KG1 (cell line): ENCODE measurements around the gene KCNMA1.

Experiments
- DNase-seq: peaks from one replicate; lab custom pipeline; 2025; lab: John Stamatoyannopoulos, UW

The KCNMA1 gene

DNA sequence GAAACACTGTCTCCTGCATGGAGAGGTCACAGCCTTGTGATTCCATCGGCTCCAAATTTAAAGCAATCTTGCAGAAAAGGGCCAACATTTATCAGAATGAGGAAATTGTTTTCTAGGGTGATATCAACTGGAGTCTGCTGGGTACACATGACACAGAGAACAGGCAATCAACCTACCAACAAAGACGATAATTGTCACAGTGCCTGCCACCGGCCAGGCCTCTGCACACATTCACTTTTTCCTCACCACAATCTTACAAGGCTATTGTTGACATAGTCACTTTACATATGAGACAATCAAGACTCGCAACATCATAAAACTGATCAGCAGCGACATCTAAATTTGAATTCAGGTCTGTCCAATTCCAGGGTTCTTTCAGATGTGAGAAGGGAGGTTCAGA, 189.4 kb downstream of the KCNMA1 start:
- no peak for DNase-seq

DNA sequence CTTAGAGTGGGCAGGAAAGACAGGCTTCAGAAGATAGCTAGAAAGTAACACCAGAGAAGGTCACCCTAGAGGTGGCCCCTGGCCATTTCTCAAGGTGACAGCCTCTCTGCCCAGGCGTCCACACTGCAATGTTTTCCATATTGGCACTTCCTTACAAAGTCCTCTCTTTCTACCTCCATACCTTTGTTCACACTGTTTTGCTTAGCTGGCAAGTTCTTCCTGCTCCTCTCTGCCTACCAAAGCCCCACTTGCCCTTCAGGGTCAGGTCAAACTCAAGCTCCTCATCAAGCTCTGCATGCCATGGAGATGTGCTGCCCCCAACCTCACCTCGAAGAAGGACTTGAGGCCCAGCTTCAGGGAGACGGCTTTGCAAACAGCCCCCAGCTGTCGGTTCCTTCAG, 190.9 kb downstream of the KCNMA1 start:
- no peak for DNase-seq

DNA sequence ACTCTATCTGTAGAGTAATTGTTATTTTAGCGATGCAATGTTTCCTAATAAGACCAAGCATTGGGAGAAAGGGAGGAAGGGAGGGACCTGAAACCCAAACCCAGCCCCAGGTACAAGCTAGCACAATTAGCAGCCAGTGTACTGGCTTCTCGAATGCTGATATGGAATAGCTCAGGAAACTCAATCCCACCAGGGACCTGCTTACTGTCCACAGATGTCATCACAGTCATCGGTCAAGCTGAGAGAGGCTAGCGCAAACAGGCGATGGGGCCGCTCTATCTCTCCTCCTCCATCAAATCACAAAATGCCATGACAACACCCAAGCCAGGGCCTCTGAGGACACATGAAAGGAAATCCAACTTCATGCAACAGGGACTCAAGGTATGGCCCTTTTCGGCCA, 192.1 kb downstream of the KCNMA1 start:
- DNase-seq: no peak

DNA sequence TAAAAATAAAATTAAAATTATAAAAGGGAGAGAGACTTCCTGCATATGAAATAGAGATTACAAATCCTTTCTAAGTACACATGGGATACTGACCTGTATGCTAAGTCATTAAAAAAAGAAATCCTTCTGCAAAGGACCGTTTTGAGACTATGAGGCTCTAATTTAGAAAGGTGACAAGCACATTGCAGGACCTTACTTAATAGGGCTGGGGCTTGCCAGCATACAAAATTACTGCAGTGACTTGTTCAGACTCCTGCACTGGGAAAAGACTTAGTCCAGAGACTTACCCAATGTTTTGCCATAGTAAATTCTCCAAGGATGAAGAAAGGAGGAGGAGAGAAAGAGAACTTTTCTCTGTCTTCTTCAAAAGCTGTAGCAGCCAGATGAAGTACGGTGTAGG, 193.6 kb downstream of the KCNMA1 start:
- no peak for DNase-seq

- no peak for DNase-seq
Observed at GRCh38 chr10:77442699-77443189, 194.9 kb downstream of the KCNMA1 start.

- DNase-seq: no peak
Observed at GRCh38 chr10:77441353-77442166, 196.0 kb downstream of the KCNMA1 start.

GRCh38 chr10:77436257-77436975, 201.2 kb downstream of the KCNMA1 start:
- DNase-seq: no peak

DNA sequence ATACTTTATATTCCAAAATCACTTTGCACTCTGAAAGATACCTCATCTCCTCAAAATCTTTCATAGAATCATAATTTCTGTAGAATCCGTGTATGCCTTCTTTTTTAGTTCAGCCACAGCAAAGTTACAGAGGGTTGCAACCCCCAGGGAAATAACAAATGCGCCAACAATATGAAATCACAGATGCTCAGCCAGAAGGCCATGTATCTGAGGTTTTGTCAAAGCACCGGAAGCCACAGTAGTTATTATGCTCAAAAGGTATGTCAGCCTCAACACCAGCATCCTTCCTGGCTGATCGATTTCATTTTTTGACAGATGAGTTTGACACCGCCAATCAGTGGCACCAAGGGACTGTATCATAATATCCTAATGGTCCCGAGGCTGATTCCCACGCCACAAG, 204.1 kb downstream of the KCNMA1 start:
- no peak for DNase-seq

GRCh38 chr10:77431980-77432797, 205.4 kb downstream of the KCNMA1 start:
- DNase-seq: no peak

GRCh38 chr10:77431209-77431611, 206.4 kb downstream of the KCNMA1 start:
- DNase-seq: no peak

DNA sequence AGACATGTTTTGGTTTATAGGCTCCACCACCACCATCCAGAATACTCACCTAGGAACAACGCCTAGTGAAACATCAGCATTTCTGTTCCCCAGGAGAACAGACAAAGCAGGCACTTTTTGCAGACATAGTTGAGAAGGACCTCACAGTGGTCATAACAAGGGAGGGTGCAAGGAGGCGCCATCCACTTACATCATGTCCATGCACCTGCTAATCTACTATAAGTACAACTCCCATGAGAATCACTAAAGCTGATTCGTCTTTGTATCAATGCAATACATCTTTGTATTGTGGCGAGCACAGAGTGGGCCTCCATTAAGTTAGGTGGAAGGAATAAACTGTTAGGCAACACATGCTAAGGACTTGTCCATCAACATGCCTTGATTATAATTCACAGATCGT, 207.1 kb downstream of the KCNMA1 start:
- no peak for DNase-seq

DNA sequence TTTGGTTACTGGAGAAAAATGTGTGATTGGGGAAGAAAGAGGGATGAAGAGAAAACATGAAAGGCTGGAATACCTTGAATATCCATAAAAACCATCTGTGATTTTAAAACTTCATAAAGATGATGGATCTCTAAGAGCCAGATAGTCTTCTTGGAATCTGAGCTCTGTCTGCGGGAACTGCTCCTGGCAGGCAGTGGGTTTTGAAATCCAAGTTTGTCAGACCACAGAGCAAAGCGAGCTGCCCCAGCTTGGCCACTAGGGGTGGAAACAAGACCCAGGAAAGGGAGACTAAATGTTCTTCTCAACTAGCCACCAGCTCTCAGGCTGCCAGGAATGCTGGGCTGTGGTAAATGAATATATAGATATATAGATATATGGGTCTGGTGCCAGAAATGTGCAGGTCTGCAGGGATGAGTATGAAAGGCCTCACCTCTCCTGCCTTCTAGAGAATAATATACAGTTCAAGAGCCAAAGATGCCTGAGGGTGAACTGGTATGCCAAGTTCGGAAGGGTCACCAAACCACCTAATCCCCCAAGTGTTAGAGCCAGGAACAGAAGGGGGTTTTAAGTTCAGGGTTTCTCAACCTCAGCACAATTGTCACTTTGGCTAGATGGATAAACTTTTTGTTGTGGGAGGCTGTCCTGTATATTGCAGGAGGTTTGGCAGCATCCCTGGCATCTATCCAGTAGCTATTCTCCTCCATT, 208.8 kb downstream of the KCNMA1 start:
- no peak for DNase-seq

DNA sequence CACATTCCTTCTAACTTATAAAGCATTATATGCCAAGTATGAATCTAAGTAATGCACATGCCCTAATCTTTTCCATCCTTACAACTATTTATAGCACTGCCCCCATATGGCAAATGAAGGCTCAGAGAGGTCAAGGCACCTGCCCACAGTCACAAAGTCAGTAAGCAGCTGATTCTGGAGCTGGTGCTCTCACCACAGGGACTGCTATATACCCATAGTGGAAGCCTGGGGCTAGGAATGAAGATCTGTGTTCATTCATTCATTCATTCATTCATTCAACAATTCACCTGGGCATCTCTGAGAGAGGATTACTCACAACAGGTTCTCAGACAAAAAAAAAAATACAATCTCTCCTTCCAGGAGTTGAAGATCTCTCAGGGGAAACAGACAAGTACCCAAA, 213.4 kb downstream of the KCNMA1 start:
- DNase-seq: no peak

DNA sequence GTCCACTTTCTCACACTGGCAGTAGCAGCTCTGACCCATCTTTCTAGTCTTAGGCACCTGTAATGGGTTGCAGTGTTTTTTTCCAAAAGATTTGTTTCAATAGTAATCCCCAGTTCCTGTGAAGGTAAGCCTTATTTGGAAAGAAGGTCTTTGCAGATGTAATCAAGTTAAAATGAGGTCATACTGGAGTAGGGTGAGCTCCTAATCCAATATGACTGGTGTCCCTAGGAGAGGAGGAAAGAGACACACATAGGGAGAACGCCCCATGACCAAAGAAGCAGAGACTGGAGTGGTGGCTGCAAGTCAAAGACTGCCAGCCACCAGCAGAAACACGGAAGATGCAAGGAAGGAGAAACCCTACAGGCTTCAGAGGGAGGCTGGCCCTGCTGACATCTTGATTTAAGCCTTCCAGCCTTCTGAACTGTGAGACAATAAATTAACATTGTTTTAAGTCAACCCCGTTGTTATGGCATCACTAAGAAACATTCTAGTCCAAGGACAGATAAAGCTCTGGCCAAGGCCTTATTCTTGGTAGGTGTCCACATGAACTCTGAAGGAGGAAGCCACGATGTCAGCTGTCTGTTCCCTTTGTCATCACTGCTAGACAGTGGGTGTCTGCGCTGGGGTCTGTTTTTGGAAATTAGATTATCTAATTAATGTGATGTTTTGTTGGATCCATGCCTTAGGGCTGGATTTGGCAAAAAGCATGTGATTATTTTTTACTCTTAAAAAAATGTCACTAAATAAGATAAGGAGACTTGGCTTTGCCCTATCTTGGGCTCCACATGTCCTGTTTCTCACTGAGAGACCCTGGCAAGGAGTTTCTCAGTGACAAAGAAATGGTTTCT, 214.9 kb downstream of the KCNMA1 start:
- DNase-seq: no peak

- DNase-seq: no peak
Observed at GRCh38 chr10:77421591-77421990, 216.0 kb downstream of the KCNMA1 start.

DNA sequence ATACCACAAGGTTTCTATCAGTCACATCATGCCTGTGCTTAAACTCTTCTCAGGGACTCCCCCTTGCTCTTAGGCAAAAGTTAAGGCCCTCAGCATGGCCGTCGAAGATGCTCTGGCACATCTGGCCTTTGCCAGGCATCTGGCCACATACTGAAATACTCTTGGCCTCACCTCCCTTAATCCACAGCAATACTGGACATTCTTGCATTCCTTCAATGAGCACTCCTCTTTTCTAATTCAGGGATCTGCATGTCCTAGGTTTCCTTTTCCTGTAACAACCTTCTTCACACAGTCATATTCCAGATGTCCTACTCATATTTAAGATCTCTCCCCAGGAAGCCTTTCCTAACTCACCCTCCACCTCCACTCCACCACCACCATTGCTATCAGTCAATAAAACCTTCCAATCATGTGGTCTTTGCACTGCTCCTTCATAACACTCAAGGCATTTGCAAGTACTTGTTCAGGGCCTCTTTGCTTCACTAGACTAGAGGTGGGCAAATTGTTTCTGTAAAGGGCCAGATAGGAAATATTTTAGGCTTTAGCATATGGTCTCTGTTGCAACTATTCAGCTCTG, 216.6 kb downstream of the KCNMA1 start:
- DNase-seq: no peak

- DNase-seq: no peak
Observed at GRCh38 chr10:77419979-77420378, 217.6 kb downstream of the KCNMA1 start.

DNA sequence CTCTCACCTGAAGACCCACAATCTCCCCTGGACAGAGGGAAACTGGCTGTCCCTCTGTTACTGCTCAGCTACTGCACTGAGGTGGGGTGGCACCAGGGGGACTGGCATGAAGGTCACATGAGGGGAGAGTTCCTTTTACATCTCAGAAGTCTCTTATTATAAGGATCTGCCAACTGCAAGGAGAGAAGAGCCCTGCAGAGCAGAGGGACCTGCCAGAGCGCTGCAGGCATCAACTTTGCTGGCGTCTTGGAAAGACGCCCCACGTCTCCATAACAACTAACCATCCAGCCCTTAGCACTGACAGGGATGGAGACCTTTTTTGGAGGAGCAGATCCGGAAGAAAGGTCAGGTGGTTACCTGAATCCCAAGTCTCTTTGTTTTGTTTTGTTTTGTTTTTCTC, 218.6 kb downstream of the KCNMA1 start:
- DNase-seq: no peak

DNA sequence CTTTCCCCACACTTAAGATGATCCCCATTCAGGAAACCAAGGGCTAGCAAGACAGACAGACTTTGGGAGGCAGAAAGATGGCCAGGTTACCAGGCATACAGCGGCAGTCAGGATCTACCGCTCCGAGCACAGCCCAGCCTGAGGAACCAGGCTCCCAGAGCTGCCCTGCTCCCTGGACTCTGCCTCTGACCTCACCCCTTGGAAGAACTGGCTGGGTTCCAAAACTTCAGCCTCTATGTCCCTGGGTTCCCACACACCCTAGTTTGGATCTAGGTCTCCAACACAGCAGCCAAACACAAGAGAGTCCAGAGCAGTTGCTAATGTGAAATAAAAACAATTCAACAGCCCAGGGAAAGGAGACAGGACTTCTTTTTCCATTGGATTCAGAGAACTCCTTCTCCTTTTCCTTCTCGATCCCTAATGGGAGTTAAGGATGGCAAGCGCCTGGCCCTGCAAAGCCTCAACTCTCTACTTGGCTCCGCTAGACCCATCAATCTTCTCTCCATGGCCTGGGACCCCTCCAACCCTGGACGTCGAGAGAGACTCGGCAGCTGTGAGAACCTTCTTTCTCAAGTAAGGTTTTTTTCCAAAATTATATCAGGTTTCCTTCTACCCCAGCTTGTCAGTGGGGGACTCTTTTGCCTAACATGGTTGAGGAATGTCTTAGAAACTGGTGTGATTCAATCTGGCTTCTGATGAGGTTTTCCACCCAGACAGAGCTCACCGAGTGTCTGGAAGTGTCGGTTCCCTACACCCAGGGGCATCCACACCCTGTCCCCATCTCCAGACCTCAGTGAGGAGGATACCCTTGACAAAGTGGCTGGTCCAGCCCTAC, 219.6 kb downstream of the KCNMA1 start:
- no peak for DNase-seq

DNA sequence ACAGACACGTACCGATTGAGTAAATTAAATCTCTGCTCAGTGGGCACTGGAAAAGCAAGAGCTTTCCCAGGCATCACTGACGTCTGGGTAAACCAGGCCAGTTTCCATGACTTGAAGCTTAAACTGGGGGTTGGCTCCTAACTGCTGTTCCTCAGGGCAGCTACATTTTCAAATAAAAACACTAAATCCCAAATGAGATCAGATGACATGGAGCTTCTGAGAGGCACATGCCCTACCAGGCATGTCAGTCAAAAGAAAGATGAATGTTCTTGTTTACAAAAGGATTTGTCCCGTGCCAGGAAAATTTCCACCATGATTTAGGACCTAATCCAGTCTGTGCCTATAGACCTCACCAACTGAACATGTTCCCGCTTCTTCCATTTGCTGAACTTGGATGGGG, 220.2 kb downstream of the KCNMA1 start:
- DNase-seq: no peak
